HG02840 (cell line): ENCODE data around the gene TESK2.

Source experiments
- ATAC-seq: cut with Tn5 transposase; IDR thresholded peaks from one replicate; pipeline ENCODE4 v1.9.1; 2021; ENCODE audit warnings: mild to moderate bottlenecking, moderate library complexity, moderate number of reproducible peaks; ENCODE audit not compliant: unreplicated experiment, low FRiP score

The TESK2 gene

GRCh38 chr1:45344499-45344898 lies 146.5 kb downstream of the TESK2 start:
- no peak for ATAC-seq

DNA sequence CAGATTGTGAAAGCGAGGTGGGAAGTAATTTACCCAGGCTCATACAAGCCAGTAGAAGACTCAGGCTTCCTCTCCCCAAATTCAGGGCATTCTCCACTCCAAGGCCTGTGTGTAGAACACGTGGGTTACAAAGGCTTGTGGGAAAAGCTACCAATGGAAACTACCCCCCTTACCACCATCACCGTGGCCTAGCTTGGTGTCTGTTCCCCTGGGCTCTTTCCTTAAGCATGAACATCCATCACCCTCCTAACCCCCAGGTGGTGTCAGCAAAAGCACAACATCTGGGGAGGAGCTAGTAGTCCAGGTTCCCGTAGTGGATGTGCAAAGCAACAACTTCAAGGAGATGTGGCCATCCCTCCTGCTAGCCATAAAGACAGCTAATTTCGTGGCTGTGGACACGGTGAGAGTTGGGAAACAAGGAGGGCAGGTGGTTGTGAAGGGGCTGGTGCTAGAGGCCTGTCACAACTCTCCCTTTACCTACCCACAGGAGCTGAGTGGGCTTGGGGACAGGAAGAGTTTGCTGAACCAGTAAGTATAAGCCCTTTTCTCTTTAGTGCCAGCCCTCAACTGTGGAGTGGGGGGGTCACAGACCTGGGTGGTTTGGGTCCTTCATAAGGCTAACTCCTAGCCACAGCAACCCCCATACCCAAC lies 150.0 kb downstream of the TESK2 start:
- ATAC-seq, result no peak

- peak; percentile 77 for ATAC-seq
Observed at GRCh38 chr1:45339789-45340558, 151.0 kb downstream of the TESK2 start, which contains the start of the genes MUTYH and TOE1. MUTYH (minus strand) TSS chr1:45340440; CDS start chr1:45334505, 5,935 bp downstream. TOE1 (plus strand) TSS chr1:45340170; CDS start chr1:45340253, 83 bp downstream.

- ATAC-seq, result no peak
Observed at GRCh38 chr1:45337630-45338325, 153.2 kb downstream of the TESK2 start.

GRCh38 chr1:45335855-45336324 lies 155.1 kb downstream of the TESK2 start:
- ATAC-seq, result no peak

- no peak for ATAC-seq
Observed at GRCh38 chr1:45334308-45335245, 156.4 kb downstream of the TESK2 start.

- ATAC-seq, result no peak
Observed at GRCh38 chr1:45332346-45332720, 158.6 kb downstream of the TESK2 start.

DNA sequence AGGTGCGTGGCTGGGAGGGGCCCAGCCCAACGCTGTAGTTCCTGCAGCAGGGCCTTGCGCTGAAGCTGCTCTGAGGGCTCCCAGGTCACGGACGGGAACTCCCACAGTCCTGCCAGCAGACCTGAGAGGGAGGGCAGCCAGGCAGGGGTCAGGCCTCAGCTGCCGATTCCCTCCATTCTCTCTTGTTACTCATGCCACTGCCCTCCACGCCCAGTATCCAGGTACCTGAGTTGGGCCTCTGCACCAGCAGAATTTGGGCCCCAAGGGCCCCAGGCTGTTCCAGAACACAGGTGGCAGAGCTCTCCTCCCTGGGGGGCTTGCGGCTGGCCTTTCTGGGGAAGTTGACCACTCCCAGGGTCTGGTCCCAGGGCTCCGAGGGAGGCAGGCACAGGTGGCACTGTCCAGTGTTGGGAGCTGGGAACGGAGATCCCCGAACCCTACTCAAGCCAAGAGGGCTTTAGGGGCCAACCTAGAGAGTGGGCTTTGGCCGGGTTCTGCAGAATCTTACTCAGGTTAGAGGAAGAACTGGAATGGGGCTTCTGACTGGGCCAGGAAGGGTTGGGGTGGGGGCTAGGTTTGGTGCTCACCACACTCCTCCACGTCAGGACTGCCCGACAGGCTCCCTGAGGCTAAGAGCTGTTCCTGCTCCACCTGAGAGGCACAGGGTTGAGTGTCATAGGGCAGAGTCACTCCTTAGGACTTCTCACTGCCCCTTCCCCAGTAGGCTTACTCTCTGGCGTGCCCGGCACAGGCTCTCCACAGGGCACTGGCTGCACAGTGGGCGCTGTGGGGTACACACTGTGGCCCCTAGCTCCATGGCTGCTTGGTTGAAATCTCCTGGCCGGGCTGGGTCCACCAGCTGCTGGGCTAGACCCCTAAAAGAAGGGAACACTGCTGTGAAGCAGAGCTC lies 159.3 kb downstream of the TESK2 start:
- no peak for ATAC-seq

GRCh38 chr1:45329445-45329844 lies 161.5 kb downstream of the TESK2 start:
- no peak for ATAC-seq

GRCh38 chr1:45328680-45329079 lies 162.3 kb downstream of the TESK2 start:
- no peak for ATAC-seq

GRCh38 chr1:45327644-45328515 lies 163.1 kb downstream of the TESK2 start:
- ATAC-seq, result no peak

GRCh38 chr1:45326627-45327623 lies 164.0 kb downstream of the TESK2 start, which contains the start of gene HPDL:
HPDL (plus strand) TSS chr1:45326895; CDS start chr1:45327149, 254 bp downstream.
- ATAC-seq, result no peak

GRCh38 chr1:45325851-45326506 lies 165.0 kb downstream of the TESK2 start:
- ATAC-seq, result no peak

- no peak for ATAC-seq
Observed at GRCh38 chr1:45322486-45323040, 168.4 kb downstream of the TESK2 start.

- no peak for ATAC-seq
Observed at GRCh38 chr1:45321444-45321843, 169.5 kb downstream of the TESK2 start.

DNA sequence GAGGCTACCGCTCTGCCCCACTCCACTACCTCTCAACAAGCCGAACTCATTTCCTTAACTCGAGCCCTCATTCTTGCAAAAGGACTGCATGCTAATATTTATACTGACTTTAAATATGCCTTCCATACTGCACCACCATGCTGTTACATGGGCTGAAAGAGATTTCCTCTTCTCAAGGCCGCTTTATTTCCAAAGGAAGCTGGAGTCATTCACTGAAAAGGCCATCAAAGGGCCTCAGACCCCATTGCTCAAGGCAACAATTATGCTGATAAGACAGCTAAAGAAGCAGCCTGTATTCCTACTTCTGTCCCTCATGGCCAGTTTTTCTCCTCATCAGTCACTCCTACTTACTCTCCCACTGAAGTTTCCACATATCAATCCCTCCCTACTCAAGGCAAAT lies 171.2 kb downstream of the TESK2 start:
- no peak for ATAC-seq
